Stimulated activated CD4-positive, alpha-beta T cell treated with anti-CD3 and anti-CD28 coated beads, Interleukin-2, amount 100 ng/mL, for 24 hours (primary cell): ENCODE results near the gene ACOT12.
"Not testable (repeated sequence)": the region's sequence is repeated elsewhere in the genome, so short reads cannot be mapped to it uniquely, and the experiment has no call there.

Experiments used
- DNase-seq, 2 donors: peaks; one replicate each; pipeline ENCODE4 v3.0.0-alpha.2; 2020

ACOT12 gene

GRCh38 chr5:81336556-81336955, 57.4 kb downstream of the ACOT12 start:
- DNase-seq, result no peak

GRCh38 chr5:81335946-81336345, 58.0 kb downstream of the ACOT12 start:
- no peak for DNase-seq

- DNase-seq, result no peak
Measured at GRCh38 chr5:81334304-81335061, 59.5 kb downstream of the ACOT12 start.

- no peak for DNase-seq
Measured at GRCh38 chr5:81326554-81326953, 67.4 kb downstream of the ACOT12 start.

- DNase-seq, result no peak
Measured at GRCh38 chr5:81317536-81317935, 76.4 kb downstream of the ACOT12 start.

GRCh38 chr5:81316571-81316970, 77.4 kb downstream of the ACOT12 start:
- no peak for DNase-seq

GRCh38 chr5:81315830-81316229, 78.1 kb downstream of the ACOT12 start:
- DNase-seq, result no peak

GRCh38 chr5:81315336-81315735, 78.6 kb downstream of the ACOT12 start:
- DNase-seq, result no peak

- no peak for DNase-seq
Measured at GRCh38 chr5:81314581-81314980, 79.4 kb downstream of the ACOT12 start.

- DNase-seq, result no peak
Measured at GRCh38 chr5:81313686-81314085, 80.2 kb downstream of the ACOT12 start.

GRCh38 chr5:81313278-81313677, 80.7 kb downstream of the ACOT12 start:
- DNase-seq, result no peak

GRCh38 chr5:81310402-81311063, 83.4 kb downstream of the ACOT12 start:
- DNase-seq, result no peak

GRCh38 chr5:81308836-81309235, 85.1 kb downstream of the ACOT12 start:
- DNase-seq, result no peak

GRCh38 chr5:81305785-81306184, 88.1 kb downstream of the ACOT12 start:
- no peak for DNase-seq

GRCh38 chr5:81303563-81303962, 90.4 kb downstream of the ACOT12 start:
- no peak for DNase-seq

GRCh38 chr5:81302596-81302995, 91.3 kb downstream of the ACOT12 start:
- DNase-seq, result no peak

GRCh38 chr5:81301271-81302015, 92.5 kb downstream of the ACOT12 start, which contains the start of gene ZCCHC9:
TSS of gene ZCCHC9 (plus strand) at chr5:81301587. CDS start at chr5:81304758, 3,171 bp downstream.
- DNase-seq, result peak; percentile 92 to 93

- no peak for DNase-seq
Measured at GRCh38 chr5:81300921-81301270, 93.0 kb downstream of the ACOT12 start.

GRCh38 chr5:81297531-81297930, 96.4 kb downstream of the ACOT12 start:
- DNase-seq, result no peak

- DNase-seq, result not testable (repeated sequence)
Measured at GRCh38 chr5:81294021-81294420, 99.9 kb downstream of the ACOT12 start.

- no peak for DNase-seq
Measured at GRCh38 chr5:81292130-81292529, 101.8 kb downstream of the ACOT12 start.

- no peak for DNase-seq
Measured at GRCh38 chr5:81290146-81290545, 103.8 kb downstream of the ACOT12 start.

GRCh38 chr5:81288021-81288433, 105.9 kb downstream of the ACOT12 start:
- no peak for DNase-seq
